ENCODE measurements around the gene ATXN1. TPM values are rescaled to one million over a fixed set of nuclear protein-coding genes. Genes with fewer than 3 reads are reported as not detected.

ATXN1 gene
- polyA plus RNA-seq, 12 donors = 13.3 to 51.7 (median 17.6) TPM

DNA sequence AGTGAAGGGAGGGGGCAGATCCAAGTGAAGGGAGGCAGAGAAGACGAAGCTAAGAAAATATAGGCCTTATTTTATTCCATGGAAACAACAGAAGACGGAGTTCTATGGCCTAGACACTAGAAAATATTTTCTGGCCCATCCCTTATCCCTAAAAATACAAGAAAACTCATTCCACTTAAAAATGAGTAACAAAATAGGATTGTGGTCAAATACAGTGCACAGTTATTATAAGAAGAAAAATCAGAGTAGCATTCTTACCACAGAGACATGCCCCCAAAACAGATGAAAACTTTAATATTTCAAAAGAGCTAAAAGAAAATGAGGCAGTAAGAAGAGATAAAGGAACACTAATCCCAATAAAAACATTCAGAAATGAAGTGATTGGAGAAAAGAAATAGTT is 320.0 kb downstream of the ATXN1 start:
- DNase-seq = no peak

DNA sequence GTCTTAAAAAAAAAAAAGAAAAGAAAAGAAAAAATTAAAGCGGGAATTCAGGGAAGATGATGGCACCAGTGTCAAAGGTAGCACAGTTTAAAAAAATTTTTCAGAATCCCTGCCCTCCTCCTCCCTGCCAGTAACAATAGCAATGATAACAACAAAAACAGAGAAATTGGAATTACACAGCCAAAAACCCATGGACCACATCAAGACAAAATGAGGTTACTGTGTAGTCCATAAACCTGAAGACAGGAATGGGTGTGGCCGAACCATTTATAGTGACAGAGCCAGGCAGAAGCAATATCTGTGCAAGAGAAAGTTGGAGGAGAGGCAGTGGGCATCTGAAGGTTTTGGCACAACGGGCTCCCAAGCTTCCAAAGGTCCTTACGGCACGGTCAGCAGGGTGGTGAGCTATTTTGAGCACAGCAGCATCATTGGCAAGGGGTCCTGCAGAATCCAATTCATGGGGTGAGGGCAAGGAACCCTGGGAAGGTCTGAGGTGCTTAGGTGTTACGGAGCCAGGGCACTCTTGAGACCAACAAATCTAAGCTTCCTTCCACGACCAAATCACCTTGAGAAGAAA is 320.5 kb downstream of the ATXN1 start:
- DNase-seq = no peak

DNA sequence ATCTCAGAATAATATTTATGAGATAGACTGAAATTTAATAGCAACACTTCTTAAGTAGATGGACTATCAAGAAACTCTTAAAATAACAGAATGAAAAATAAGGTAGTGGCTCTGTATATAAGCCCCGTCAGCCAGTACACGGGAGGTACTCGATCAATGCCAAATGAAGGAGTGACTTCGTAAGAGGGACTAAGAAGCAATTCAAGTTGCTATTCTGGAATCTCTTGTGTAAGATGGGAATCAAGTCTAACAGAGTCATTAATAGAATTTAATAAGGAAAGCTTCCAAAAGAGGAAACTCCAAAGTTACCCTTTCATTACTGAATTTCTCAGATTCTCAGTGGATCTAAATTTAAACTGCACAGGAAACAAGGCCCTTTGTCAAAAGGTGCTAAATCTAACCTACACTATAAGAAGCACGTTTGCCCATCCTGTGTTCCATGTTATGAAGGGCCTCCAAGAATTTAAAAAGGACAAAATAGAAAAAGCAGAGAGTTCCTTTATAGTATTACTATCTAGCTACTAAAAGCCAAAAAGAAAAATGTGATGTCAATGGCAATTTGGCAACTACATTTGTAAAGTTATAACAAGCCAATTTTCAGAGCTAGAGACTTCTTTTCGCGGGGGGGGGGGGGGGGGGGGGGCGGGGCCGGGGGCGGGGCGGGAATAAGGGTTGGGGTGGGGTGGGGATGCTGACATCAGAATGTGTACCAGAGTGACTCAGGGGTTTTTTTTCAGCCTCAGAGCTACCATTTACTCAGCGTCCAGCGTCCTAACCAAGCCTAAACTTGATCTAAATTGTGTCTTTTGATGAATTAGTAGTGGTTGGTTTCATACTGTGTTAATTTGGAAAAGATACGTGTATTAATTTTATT is 322.3 kb downstream of the ATXN1 start:
- DNase-seq = no peak

DNA sequence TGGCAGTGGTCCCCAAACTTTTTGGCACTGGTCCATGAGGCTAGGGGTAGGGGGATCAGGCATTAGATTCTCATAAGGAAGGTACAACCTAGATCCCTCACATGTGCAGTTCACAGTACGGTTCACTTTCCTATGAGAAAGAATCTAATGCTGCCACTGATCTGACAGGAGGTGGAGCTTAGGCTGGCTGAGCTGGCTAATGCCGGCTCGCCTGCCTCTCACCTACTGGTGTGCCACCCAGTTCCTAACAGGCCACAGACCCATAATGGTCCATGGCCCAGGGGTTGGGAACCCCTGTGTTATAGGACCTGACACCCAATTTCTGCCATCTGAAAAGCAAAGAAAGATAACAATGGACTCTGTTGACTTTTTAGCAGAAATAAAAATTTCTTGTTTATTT is 323.3 kb downstream of the ATXN1 start:
- no peak for DNase-seq

DNA sequence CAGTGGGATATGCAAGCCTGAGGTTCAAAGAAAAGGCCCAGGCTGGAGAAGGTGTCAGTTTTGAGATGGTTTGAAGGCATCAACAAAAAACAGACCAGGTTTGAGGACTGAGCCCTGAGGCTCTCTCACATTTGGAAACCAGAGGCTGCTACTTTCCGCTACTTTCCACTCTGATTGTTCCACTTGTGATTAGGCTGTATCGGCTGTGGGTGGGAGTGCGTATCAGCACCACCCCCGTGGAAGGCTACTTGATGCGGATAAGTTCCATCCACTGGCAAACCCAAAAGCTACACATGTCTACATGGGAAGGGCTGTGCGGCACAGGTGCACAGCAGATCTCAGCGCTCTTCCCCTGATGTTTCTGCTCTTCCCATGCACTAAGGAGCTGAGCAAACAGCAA is 324.2 kb downstream of the ATXN1 start:
- DNase-seq = no peak

DNA sequence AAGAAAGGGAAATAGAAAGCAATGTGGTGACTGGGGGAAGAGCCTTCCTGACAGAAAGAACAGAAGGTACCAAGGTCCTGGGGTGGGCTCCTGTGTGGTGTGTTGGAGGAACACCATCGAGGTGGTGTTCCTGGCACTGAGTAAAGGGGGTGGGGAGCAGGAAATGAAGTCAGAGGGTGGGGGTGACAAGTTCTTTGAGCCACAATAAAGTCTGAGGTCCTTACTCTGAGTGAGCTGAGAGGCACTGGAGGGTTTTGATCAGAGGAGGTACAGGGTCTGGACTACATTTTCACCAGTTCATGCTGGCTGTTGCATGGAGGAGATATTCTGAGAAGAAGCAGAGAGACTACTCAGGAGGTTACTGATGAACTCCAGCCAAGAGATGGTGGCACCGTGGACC is 324.7 kb downstream of the ATXN1 start:
- DNase-seq = no peak

DNA sequence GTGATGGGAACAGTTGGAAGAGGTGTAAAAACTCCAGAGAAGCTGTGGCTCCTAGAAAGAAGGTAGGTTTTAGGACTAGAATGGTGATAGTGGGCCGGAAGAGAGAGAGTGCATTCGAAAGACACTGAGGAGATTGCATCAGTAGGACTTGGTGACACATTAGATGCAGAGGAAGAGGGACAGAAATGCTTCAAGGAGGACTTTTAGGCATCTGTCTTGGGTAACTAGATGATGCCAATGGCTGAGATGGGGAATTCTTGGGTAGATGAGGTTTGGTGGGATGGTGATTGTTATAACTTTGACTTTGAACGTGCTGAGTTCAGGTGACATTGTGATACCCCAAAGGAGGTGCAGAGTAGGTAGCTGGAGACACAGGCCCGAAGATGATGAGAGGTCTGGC is 326.4 kb downstream of the ATXN1 start:
- no peak for DNase-seq

DNA sequence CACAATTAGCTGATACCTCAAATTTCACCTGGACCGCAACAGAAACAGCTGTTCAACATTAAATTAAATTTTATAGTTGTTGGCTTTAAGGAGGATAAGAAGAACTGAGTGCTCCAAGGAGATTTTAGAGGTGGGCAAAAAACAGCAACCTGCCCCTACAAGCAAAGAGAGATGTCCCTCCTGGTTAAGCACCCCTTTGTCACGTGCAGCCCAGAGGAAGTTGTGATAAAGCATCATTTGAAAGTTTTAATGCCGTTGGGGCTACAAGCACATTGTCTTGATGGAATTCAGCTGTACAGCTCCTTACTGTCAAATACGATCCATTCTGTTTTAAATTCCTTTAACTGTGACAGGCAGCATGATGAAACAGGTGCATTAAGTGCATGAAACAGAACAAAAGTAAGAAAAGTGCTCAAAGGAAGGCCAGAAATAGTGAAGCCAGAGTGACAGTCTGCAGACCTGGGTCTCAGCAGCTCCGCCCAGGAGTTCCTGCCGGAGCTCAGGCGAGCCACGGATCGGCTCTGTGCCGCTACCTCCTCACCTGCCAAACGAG is 327.8 kb downstream of the ATXN1 start:
- no peak for DNase-seq

DNA sequence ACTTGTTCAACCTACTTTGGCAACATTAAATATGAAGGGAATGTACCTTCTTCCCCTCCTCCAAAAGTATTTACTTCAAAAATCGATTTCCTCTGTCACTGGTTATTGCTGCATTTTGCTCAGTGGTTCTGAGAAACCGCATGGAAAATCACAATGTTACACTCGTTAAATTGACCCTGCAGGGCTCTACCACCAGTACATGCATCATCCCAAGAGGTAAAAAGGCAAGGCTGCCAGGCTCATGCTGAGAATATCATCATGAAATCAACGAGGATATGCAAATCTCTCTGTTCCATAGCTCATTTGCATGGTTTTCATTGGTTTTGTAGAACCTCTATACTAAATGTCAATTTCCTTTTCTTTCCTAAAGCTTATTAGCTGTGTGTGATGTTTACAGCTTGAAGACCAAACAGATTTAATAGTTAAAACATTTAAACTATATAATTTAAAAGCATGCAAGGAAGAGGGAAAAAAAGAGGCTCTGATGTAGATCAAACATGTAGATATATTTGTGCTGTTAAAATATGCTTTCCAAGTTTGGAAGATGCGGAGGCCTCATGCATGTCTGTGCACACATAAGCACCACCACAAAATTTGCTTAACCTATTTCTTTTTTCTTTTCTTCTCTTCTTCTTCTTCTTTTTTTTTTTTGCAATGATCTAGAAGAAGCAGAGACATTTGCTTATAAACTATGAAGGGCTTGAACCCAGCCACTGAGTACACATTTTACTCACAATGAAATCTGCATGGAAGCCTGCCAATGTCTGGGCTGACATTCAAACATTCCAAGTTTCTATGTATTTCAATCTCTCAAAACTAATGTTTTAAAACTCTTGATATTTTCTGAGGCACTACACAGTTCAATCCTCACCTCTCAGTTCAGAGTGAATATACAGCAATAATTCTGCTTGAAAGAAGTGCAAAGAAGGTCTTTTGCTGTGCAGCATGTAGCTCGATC is 328.9 kb downstream of the ATXN1 start:
- peak; percentile 86 for DNase-seq

DNA sequence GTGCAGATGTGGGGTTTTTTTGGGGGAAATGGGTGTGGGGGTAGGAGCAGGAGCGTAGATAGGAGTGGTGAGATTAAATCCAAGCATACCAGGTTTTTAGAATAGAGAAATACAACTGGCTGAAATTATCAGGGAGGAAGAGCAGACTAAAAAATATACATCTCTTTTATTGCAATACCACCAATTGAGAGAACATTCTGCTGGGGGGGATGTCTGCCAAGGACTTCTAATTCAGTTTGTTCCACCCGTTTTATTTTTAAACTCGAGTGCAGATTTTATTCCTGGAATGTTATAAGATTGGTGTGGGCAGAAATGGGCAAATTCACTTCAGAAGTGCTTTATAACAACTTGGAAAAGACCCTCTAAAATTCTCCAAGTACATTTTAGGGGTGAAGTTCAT is 330.2 kb downstream of the ATXN1 start:
- DNase-seq = no peak

DNA sequence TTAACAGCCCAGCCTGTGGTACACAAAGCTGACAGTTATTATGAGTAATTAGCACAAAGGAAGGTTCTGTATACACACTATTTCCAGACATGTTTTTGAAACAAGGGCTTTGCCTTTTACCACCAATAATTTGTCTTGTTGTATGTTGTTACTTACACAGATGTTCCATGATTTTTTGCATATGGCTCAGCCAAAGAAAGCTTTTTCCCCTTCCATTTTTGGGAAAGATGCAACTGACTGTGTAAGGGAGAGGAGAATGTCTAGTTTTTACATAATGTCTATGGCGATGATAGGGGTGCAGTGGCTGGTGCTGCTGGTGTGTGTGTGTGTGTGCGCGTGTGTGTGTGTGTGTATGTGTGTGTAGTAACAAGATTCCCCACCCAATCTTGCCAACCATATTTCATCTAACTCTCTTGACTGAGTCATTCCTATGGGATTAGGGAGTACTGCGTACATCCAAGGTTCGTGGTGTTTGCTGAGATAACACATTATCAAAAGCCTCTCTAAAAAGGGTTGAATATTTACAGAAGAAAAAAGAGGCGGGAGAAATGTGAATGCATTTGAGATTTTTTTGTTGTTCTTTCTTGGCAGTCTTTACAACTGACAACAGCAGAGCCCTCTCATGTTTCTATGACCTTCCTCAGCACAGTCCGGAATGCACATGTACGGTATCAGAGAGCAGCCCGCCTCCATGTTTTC is 330.7 kb downstream of the ATXN1 start:
- DNase-seq = peak; percentile 36

DNA sequence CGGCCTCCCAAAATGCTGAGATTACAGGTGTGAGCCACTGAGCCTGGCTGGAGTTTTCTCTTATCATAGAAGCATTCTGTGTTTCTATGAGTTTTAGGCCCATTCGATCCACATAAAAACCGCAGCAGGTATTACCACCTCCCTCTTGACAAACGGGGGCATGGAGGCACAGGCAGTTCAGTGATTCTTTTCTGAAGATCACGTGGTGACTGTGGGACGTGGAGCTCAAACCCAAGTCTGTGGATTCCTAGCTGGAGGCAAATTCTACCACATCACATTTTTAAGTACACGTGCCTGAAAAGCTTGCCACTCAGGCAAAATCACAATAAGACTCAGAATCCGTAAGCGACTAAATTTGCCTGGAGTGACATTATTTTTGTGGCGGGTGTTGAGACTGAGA is 331.6 kb downstream of the ATXN1 start:
- no peak for DNase-seq

DNA sequence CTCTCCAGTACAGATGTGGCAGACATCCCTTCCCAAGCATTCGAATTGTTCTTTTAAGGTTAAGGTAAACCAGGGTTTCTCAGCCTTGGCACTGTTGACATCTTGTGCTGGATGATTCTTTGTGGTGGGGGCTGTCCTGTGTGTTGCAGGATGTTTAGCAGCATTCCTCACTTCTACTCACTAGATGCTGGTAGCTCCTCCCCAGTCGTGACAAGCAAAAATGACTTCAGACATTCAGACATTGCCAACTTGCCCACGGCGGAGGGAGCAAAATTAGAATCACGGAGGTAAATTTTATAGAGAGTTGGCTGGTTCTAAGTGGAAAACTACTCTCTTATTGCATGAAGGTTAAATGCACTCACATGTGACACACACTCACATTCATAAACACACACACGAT is 334.1 kb downstream of the ATXN1 start:
- DNase-seq = no peak

DNA sequence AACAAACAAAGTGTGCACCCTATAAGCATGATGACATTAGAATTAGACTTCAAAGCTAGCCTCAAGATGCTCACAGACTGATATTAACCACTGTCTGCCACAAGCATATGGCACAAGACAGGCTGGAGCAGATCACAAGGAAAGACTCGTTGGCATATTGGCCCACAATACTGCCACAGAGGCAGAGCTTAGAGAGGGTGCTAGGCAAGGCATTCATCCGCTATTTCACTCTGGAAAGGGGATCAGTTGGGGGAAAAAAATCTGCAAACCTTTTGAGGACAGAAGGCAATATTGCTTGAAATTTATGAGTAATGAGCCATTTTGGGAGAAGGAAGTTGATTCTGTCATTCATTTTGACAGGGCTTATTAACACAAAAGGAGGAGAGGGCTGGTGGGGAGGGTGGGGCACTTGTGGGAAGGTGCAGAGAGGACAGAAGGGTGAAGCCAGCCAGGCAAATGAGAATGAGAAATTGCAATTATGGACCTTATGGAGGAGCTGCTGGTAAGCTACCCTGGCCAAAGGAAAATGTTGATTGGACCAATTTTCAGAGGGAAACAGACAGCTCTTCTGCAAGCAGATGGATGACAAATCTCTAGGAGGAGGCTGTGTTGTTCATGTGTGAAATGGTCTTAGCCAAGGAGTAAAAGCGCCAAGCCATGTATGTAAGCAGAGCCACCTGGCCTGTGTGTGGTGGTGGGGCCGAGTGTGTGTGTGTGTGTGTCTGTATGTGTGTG is 335.2 kb downstream of the ATXN1 start:
- DNase-seq = no peak

DNA sequence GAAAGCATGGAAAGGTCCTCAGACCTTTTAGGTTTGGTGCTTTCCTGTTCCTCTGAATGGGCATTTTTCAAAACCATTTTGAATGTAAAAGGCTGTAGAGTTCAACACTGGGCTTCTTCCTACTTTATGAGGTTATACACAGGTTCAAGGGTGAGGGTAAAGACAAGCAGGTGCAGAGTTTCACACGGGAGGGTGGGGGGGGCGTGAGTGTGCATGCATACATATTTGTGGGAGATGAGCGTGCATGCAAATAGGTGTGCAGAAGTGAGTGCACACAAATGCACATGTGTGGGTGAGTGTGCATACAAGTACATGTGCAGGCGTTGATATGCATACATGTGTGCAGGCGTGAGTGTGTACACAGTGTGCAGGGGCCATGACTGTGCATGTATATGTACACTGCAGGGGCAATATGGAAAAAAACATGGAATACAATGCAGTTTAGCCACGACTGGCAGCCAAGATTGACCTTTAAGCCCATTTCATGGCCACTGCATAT is 339.7 kb downstream of the ATXN1 start:
- DNase-seq = no peak

DNA sequence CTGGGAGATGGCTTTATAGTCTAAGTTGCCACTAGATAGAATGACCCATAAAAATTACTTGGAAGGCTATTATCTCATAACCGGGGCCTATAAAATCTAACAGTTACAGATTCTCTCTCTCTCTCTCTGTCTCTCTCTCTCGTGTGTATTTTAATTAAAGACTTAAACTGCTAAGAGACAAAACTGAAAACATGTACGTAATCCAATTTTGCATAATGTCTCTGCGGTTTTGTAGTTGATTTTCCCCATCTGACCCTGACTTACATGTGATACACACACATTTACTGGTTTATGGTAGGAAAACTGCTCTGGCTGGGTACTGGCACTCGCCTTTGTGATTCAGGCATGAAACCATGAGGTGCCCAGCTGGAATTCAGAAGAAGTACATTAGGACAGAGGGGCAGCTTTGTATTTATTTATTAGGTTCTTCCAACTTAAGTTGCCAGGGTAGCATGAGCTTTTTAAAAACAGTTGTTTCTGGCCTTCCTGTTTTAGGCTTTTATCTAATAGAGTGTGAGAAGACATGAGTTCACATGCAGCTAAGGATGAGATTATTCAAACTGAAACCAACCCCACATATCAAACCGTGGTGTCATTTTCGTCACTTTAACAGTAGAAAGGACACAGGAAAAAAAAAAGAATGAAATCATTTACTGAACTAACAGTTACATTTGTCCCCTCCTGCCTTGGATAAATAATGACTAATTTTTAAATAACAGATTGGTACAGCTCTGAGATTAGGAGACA is 340.4 kb downstream of the ATXN1 start:
- no peak for DNase-seq

DNA sequence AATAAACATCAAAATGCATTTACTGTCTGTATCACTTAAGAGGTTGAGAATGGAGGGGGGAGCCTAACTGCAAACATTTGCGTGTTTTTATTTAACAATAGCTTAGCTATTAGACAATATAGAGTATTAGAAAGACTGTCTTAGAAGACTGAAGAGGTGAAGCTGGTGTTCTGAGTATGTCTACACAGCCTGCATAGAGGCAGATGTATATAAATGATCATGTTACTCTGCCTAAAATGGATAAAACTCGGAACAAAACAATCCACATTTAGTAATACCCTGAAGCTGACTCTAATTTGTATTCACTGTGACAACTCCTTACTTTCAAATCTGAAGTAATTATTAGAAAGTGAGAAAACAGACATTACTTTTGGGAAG is 340.9 kb downstream of the ATXN1 start:
- DNase-seq = no peak

DNA sequence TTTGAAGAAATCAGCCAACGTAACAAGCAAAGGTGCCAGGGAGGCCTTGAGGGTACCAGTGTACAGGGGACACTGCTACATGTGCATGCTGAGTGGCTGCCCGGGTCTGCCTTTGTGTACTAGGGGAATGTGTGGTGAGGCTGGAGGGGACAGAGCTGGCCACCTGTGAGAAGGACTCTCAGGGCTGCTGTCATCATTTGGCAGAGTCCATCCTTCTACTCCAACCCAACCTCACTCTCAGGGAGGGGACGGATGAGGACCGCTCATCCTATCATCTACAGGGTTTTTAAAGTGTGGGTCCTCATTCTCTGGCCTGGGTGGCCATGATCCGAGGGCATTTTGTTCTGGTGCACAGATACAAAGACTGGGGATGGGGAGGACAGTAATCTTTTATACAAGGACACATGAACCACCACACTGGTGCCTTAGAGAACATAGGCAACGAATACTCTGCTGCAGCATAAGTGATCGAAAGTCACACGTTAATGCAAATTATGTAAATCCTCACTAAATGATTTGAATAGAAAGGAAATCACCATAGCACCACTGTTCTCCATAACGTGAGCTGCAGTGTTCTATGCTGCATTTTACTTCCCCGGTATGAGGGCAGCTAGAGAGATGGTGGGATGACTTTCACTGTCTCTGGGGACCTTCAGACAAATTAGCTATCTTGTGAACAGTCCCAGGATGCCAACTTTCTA is 341.5 kb downstream of the ATXN1 start:
- no peak for DNase-seq

DNA sequence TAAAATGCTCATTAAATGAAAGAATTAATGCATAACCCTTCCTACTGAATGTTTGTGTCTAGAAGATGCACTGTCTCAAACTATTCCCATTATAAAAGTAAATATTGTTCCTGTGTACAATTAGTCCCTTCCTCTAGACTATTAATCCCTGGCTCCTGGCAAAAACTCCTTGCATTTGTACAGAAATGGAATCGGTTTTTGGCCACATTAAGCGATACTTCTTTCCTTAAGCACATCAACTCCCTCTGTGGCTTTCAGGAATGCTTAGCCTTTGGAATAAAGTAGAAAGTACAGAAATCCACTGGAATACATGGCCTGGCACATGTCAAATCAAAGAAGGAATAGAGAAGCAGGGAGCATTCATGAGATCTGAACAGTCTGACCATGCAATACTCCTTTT is 343.1 kb downstream of the ATXN1 start:
- DNase-seq = no peak
